Tibial nerve (tissue), 4 donors: Measurements from ENCODE around the gene IL15.

Experiments
- CTCF ChIP-seq, 5 experiments: fragments of 200-600 bp in 3 of 5; fragments of 450-650 bp in 2 of 5; sonication (generic) in 3 of 5; IDR thresholded peaks; one replicate each; pipeline ENCODE4 v1.5.1; 2016 to 2019; ENCODE audit warnings: antibody characterized with exemption in 5 of 5, mild to moderate bottlenecking in 3 of 5, moderate library complexity in 2 of 5
- EP300 ChIP-seq, 2 donors: sonication (generic); formaldehyde crosslinking; IDR thresholded peaks; one replicate each; pipeline ENCODE4 v1.6.1; 2017; ENCODE audit warnings: antibody characterized with exemption in 2 of 2, mild to moderate bottlenecking in 1 of 2
- POLR2A ChIP-seq, 2 donors: fragments of 450-650 bp; IDR thresholded peaks; one replicate each; pipeline ENCODE4 v1.6.1; 2017; ENCODE audit warnings: antibody characterized with exemption in 2 of 2, mild to moderate bottlenecking in 2 of 2, moderate library complexity in 2 of 2

DNA sequence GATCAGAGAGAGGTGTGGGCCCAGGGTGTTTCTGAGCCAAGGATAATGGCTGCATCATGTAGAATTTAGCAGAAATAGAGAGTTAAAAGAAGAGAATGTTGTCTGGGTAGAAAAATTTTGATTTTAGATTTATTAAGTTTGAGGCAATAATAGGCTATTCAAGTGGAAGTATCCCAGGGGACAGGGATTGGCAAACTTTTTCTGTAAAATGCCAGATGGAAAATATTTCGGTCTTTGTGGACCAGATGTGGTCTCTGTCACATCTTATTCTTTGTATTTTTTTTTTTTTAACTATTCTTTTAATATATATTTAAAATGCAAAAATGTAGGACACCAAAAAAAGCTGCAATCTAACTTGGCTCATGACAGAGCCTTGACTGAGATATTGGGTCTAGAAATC, 33.1 kb downstream of the IL15 start:
- TF ChIP-seq POLR2A (IDR thresholded peaks at IDR 0.05) (no peak), CTCF (IDR thresholded peaks at IDR 0.05) (no peak), EP300 (IDR thresholded peaks at IDR 0.05) (no peak)
